Esophagus muscularis mucosa (tissue), 4 donors: ENCODE data around the gene COG2. TPM values are rescaled to one million over a fixed set of nuclear protein-coding genes. Genes with fewer than 3 reads are reported as not detected.

Source experiments
- DNase-seq: peaks from one replicate; pipeline ENCODE4 v3.0.0-alpha.2; 2017; ENCODE audit errors: extremely low spot score
- H3K27ac ChIP-seq, 4 donors: fragments of 200-600 bp; sonication (generic); replicated peaks in 1 of 4; 1 replicate in 3 of 4; 2 replicates in 1 of 4; pipeline ENCODE4 v1.5.1; 2016 to 2019; ENCODE audit warnings: mild to moderate bottlenecking in 1 of 4
- H3K27me3 ChIP-seq, 4 donors: fragments of 200-600 bp; sonication (generic); one replicate each; pipeline versions ENCODE4 v1.5.1 to v1.6.0; 2016 to 2019
- H3K36me3 ChIP-seq, 4 donors: fragments of 200-600 bp; sonication (generic); one replicate each; pipeline ENCODE4 v1.5.1; 2016 to 2019
- H3K4me1 ChIP-seq, 4 donors: fragments of 200-600 bp; sonication (generic); one replicate each; pipeline ENCODE4 v1.5.1; 2016 to 2019
- H3K4me3 ChIP-seq, 4 donors: fragments of 200-600 bp; sonication (generic); 1 replicate in 2 of 4; 2 replicates in 2 of 4; pipeline ENCODE4 v1.5.1; 2016 to 2019; ENCODE audit warnings: mild to moderate bottlenecking in 4 of 4, moderate library complexity in 1 of 4
- H3K9me3 ChIP-seq, 4 donors: fragments of 200-600 bp; sonication (generic); 1 replicate in 3 of 4; 2 replicates in 1 of 4; pipeline ENCODE4 v1.5.1; 2016 to 2019
- EP300 ChIP-seq: sonication (generic); formaldehyde crosslinking; IDR thresholded peaks from one replicate; pipeline ENCODE4 v1.6.1; 2017; ENCODE audit warnings: antibody characterized with exemption
- POLR2A ChIP-seq: fragments of 450-650 bp; IDR thresholded peaks from one replicate; pipeline ENCODE4 v1.6.1; 2017; ENCODE audit warnings: antibody characterized with exemption, moderate library complexity, mild to moderate bottlenecking, low read depth
- POLR2AphosphoS5 ChIP-seq, 2 donors: sonication (generic); formaldehyde crosslinking; IDR thresholded peaks; one replicate each; pipeline ENCODE4 v1.6.1; 2017; ENCODE audit warnings: antibody characterized with exemption in 2 of 2
- WGBS: methylation state at CpG from one replicate; pipeline ENCODE4 v1.1.5; 2018; 5-methylcytosine and 5-hydroxymethylcytosine counted together
- intact Hi-C: fragments of 100-400 bp; cut with DNase I; formaldehyde crosslinking; loops from one replicate; pipeline ENCODE4 v1.15.1; 2023
- total RNA-seq, 4 donors: library from RNA; depleted of rRNA; stranded (reverse); fragments of >200 nt; gene quantifications; one replicate each; pipeline versions ENCODE4 v1.1.0 to v1.2.1, GENCODE V29; 2016
- TF ChIP-seq, protein P1 (sequence below), 3 experiments: fragments of 200-600 bp in 2 of 3; fragments of 450-650 bp in 1 of 3; sonication (generic) in 2 of 3; IDR thresholded peaks; one replicate each; pipeline ENCODE4 v1.5.1; 2017 to 2019; ENCODE audit warnings: antibody characterized with exemption in 3 of 3, mild to moderate bottlenecking in 2 of 3, moderate library complexity in 1 of 3

The COG2 gene
- total RNA-seq, 4 donors from 2014 or later: 20.9 to 23.9 (median 22.5) TPM

DNA sequence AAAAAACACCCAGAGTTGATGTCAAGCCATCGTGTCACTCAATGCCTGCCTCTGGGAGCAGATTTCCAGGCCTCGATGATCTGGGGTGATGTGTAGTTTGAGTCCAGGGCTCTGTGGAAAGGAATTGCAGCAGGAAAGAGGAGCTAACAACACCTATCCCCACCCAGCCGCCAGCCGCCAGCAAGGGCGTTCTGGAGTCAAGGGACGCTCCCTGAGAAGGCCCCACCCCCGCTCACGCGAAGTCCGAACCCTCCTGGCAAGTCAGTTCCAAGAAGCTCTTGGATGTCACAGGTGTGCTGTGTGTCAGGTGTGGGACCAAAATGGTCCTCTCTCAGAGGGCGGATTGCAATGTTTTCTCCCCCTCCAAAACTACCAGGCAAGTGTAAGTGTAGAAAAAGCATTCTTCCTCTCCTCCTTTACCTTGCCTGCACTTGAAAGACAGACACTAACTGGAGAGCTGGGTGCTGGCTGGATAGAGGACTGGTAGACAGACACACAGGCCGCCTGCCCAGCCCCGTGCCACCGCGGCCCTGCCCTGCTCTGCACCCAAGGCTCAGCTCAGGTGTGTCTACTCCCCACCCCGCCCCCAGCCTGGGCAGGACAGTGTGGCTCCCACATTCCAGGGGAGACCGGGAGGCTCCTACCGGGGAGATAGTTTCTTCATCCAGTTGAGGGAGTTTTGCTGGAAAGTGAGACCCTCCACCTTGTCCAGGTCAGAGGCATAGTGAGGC, 63.2 kb downstream of the COG2 start:
- WGBS: 93% methylated on average over 16 of the region's 18 CpGs
- intact Hi-C loops: no loop called here

DNA sequence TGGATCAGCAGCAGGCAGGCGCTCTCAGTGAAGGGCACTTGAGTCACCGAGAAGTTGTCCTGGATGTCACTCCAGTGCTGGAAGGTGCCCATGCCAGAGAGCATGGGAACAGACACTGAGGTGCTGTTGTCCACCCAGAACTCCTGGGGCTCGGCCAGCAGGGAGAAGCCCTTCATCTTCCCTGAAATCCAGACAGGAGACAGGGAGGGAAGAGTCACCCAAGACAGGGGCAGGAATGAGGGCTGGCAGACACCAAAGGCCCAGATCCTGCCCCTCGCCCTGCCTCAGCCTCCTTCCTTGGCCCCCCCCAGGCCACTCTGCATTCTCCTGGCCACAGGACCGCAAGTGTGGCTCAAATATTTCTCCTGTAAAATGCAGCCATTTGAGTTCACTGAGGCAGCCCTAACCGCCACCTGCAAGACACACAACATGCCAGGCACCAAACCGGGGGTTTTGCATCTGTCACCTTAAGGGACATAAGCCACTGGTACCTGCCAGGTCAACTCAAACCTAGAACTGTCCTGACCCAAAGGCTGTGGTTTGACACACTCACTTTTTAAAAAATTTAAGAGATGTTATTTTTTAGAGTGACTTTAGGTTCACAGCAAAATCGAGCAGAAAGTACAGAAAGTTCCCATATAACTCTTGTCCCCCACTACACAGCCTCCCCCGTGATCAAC, 63.9 kb downstream of the COG2 start:
- Histone ChIP-seq H3K27ac (no peak overlapping the region), H3K36me3 (peaks cover 0 to 44% (median 0%) of the 10 kb centered on the region in 4 donors), H3K27me3 (no peaks in the 10 kb centered on the region), H3K4me1 (no peaks in the 10 kb centered on the region), H3K9me3 (no peaks in the 10 kb centered on the region), H3K4me3 (no peak overlapping the region)
- DNase-seq: no peak
- intact Hi-C loops: no loop called here
- TF ChIP-seq, protein P1, sequence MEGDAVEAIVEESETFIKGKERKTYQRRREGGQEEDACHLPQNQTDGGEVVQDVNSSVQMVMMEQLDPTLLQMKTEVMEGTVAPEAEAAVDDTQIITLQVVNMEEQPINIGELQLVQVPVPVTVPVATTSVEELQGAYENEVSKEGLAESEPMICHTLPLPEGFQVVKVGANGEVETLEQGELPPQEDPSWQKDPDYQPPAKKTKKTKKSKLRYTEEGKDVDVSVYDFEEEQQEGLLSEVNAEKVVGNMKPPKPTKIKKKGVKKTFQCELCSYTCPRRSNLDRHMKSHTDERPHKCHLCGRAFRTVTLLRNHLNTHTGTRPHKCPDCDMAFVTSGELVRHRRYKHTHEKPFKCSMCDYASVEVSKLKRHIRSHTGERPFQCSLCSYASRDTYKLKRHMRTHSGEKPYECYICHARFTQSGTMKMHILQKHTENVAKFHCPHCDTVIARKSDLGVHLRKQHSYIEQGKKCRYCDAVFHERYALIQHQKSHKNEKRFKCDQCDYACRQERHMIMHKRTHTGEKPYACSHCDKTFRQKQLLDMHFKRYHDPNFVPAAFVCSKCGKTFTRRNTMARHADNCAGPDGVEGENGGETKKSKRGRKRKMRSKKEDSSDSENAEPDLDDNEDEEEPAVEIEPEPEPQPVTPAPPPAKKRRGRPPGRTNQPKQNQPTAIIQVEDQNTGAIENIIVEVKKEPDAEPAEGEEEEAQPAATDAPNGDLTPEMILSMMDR (IDR thresholded peaks at IDR 0.05): no peak
- TF ChIP-seq EP300 (no peak), POLR2AphosphoS5 (IDR thresholded peaks at IDR 0.05) (no peak), POLR2A (no peak)
- WGBS: 82% methylated on average over 6 of the region's 9 CpGs

More for the DNA sequence above, 63.2 kb downstream of the COG2 start:
- H3K27me3 ChIP-seq: no peaks in the 10 kb centered on the region
- no peaks in the 10 kb centered on the region for H3K4me1 ChIP-seq
- peaks cover 0 to 44% (median 0%) of the 10 kb centered on the region in 4 donors for H3K36me3 ChIP-seq
- H3K4me3 ChIP-seq: no peak overlapping the region
- TF ChIP-seq EP300: no peak
- no peak for TF ChIP-seq POLR2AphosphoS5 (IDR thresholded peaks at IDR 0.05)
- TF ChIP-seq, protein P1 (IDR thresholded peaks at IDR 0.05): no peak
- no peak for TF ChIP-seq POLR2A
- no peak overlapping the region for H3K27ac ChIP-seq
- DNase-seq: no peak
- H3K9me3 ChIP-seq: no peaks in the 10 kb centered on the region

DNA sequence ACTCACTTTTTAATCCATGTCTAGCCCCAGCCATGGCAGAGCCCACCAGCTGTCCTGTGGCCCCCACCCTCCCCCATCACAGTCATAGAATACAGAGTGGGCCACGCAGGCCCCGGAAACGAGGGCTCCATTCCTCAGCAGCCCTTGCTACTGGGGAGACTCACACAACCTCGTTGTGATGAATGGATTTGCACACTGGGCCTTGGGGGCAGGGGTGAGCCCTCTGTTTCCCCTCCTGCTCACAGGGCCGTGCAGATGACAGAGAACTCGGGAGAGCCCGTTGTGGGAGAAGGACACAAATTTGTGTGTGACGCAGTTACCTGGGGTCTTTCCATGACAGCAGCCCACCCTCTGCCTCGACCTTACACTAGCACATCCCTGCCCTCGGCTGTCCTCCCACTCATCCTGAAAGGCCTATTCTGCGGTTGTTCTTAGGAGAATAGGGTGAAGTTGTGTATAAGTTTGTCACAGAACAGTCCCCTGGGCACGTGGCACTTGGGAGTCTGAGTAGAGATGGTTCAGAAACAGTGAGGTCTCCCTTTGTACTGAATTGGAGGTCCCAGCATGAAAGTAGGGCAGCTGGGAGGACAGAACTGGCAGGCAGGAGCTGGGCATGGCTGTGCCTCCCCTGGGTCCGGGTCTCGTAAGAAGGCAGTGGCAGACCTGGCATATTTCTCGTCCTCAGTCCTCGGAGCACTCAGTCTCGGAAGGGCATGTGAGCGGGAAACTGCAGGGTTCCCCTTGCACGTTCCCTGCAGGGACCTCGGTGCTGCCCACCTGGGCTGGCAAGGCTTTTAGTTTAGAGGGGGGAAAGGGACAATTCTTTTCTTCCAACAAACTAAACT, 64.8 kb downstream of the COG2 start:
- WGBS: 84% methylated on average over 20 of the region's 20 CpGs
- Histone ChIP-seq H3K4me1 (no peaks in the 10 kb centered on the region), H3K36me3 (peaks cover 0 to 38% (median 0%) of the 10 kb centered on the region in 4 donors), H3K27me3 (no peaks in the 10 kb centered on the region), H3K9me3 (no peaks in the 10 kb centered on the region), H3K4me3 (no peak overlapping the region), H3K27ac (no peak overlapping the region)
- TF ChIP-seq, protein P1 (IDR thresholded peaks at IDR 0.05): no peak
- TF ChIP-seq POLR2A (no peak), EP300 (no peak), POLR2AphosphoS5 (IDR thresholded peaks at IDR 0.05) (no peak)
- intact Hi-C loops: no loop called here
- no peak for DNase-seq

DNA sequence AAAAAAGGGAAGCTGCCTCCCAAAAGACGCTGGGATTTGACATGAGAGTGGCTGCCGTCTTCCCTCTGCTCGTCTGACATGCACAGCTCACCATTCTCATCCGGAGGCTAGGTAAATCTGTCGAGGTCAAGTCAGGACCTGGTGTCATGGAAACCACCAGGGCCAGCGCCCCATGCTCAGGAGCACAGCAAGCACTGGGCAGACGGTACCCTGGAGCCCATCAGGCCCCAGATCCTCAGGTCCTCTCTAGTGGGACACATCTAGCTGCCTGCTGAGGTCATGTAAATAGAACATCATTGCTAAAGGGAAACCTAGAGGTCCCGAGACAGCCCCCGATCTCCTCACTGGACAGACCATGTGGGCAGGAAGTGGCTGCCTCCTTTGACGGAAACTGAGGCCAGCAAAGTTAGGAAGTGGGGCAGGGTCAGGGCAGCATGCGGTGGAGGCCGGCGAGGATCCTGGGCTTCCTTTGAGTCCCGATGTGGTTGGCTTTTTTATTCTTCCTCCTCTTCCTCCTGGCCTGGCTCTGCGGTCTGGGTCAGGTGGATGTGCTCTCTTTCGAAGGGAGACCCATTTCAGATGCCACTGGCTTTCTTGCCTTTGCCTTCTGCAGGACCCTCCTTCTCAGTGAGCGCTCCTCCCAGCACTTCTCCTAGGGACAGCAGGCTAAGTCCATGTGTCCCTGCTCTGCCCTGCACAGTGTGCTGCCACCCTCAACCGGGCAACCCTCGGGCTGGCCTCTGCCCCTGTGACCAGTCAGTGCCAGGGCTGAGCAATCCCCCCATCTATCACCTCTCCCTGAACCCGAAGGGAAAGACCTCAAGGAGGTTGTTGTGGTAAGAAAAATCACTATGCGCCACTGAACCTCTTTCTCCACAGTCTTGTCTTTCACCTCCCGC, 65.7 kb downstream of the COG2 start:
- no peaks in the 10 kb centered on the region for H3K9me3 ChIP-seq
- no peaks in the 10 kb centered on the region for H3K27me3 ChIP-seq
- no peak overlapping the region for H3K27ac ChIP-seq
- no peak for TF ChIP-seq EP300
- TF ChIP-seq POLR2AphosphoS5 (IDR thresholded peaks at IDR 0.05): no peak
- TF ChIP-seq POLR2A: no peak
- TF ChIP-seq, protein P1 (IDR thresholded peaks at IDR 0.05): no peak
- H3K4me3 ChIP-seq: no peak overlapping the region
- intact Hi-C loops: no loop called here
- 73% methylated on average over 21 of the region's 22 CpGs for WGBS
- H3K4me1 ChIP-seq: no peaks in the 10 kb centered on the region
- DNase-seq: no peak
- peaks cover 0 to 30% (median 0%) of the 10 kb centered on the region in 4 donors for H3K36me3 ChIP-seq
